ENCODE measurements around the gene ADAMTS12. TPM values are rescaled to one million over a fixed set of nuclear protein-coding genes. Genes with fewer than 3 reads are reported as not detected.

Gene ADAMTS12
- total RNA-seq, 1 experiment from 2014 or later = 0.05 TPM

GRCh38 chr5:33659526-33660169 is 232.1 kb downstream of the ADAMTS12 start:
- Histone ChIP-seq H3K27ac (ENCODE audit: low read depth, low read length) (no peak overlapping the region), H3K4me3 (replicated peaks in 1 of 2; ENCODE audit: low read depth in 1 of 2, low read length in 2 of 2) (no peak overlapping the region), H3K27me3 (ENCODE audit: insufficient read depth, low read length) (peaks cover 35% of the 10 kb centered on the region), H4K20me1 (ENCODE audit: insufficient read depth) (no peaks in the 10 kb centered on the region), H3K9ac (ENCODE audit: low read length) (no peak overlapping the region), H3K9me3 (ENCODE audit: control insufficient read depth in 1 of 2, insufficient read depth in 1 of 2, low read depth in 1 of 2, low read length in 2 of 2) (no peaks in the 10 kb centered on the region), H3K9me2 (ENCODE audit: insufficient read depth) (no peaks in the 10 kb centered on the region), H3K36me3 (ENCODE audit: control insufficient read depth in 1 of 2, insufficient read depth in 2 of 2, low read length in 2 of 2) (no peaks in the 10 kb centered on the region), H3K4me2 (ENCODE audit: low read length) (no peak overlapping the region), H2AFZ (ENCODE audit: low read depth, low read length, poor library complexity, severe bottlenecking) (no peak overlapping the region), H3K4me1 (ENCODE audit: control insufficient read depth in 1 of 2, insufficient read depth in 2 of 2, low read length in 2 of 2) (no peaks in the 10 kb centered on the region), H3K79me2 (ENCODE audit: insufficient read depth, low read length) (no peaks in the 10 kb centered on the region)
- intact Hi-C loops (cut with micrococcal nuclease) = no loop called here
- no TSS peak for BruUV-seq (replicated peaks)
- ChIA-PET CTCF (no interaction called here), POLR2A (no interaction called here), RAD21 (ENCODE audit: low non-redundant PET in 1 of 2, low total read pairs in 2 of 2, uncharacterized antibody in 2 of 2, unreplicated experiment in 2 of 2) (no interaction called here)
- ATAC-seq (no peak), DNase-seq (ENCODE audit: low read depth, low spot score) (no peak)
- no peak for TF ChIP-seq ELF1 (IDR thresholded peaks at IDR 0.05; ENCODE audit: borderline replicate concordance, low read depth)
- no peak for TF ChIP-seq TCF7L2 (IDR thresholded peaks at IDR 0.05; ENCODE audit: borderline replicate concordance, extremely low read depth, insufficient read depth, insufficient read length)
- no peak for TF ChIP-seq RAD21 (IDR thresholded peaks at IDR 0.05; ENCODE audit: low read depth)
- TF ChIP-seq POLR2AphosphoS5 (IDR thresholded peaks at IDR 0.05; ENCODE audit: low read depth, low read length) = no peak
- no peak for TF ChIP-seq EZH2phosphoT487 (IDR thresholded peaks at IDR 0.05; ENCODE audit: borderline replicate concordance)
- TF ChIP-seq, protein P1, sequence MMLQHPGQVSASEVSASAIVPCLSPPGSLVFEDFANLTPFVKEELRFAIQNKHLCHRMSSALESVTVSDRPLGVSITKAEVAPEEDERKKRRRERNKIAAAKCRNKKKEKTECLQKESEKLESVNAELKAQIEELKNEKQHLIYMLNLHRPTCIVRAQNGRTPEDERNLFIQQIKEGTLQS (IDR thresholded peaks at IDR 0.05) = no peak
- TF ChIP-seq YY1 (IDR thresholded peaks at IDR 0.05; ENCODE audit: extremely low read depth, insufficient replicate concordance, low read depth, low read length) = no peak
- TF ChIP-seq EZH2 (IDR thresholded peaks at IDR 0.05) = no peak
- TF ChIP-seq SP1 (IDR thresholded peaks at IDR 0.05; ENCODE audit: low read depth) = no peak
- TF ChIP-seq CEBPB (IDR thresholded peaks at IDR 0.05; ENCODE audit: low read depth) = no peak
- TF ChIP-seq CBX3 (IDR thresholded peaks at IDR 0.05; ENCODE audit: low read depth) = no peak
- no peak for TF ChIP-seq JUND (IDR thresholded peaks at IDR 0.05)

Measured in HCT116 (cell line).